Stimulated activated CD4-positive, alpha-beta T cell treated with anti-CD3 and anti-CD28 coated beads, TNF-alpha, amount 100 ng/mL, for 24 hours (primary cell): ENCODE results near the gene CDC6.
"Not testable (repeated sequence)": the region's sequence is repeated elsewhere in the genome, so short reads cannot be mapped to it uniquely, and the experiment has no call there.

Experiments
- DNase-seq, 3 experiments: peaks; one replicate each; pipeline ENCODE4 v3.0.0-alpha.2; 2020; ENCODE audit warnings: low read depth in 3 of 3

CDC6 gene

GRCh38 chr17:40290629-40291280 lies 3.1 kb downstream of the CDC6 start:
- DNase-seq = peak in 1 of 3 experiments; percentile 24

GRCh38 chr17:40291281-40291664 lies 3.6 kb downstream of the CDC6 start:
- DNase-seq = no peak

- DNase-seq = no peak
These were observed 5.7 kb downstream of the CDC6 start for GRCh38 chr17:40293363-40293762.

DNA sequence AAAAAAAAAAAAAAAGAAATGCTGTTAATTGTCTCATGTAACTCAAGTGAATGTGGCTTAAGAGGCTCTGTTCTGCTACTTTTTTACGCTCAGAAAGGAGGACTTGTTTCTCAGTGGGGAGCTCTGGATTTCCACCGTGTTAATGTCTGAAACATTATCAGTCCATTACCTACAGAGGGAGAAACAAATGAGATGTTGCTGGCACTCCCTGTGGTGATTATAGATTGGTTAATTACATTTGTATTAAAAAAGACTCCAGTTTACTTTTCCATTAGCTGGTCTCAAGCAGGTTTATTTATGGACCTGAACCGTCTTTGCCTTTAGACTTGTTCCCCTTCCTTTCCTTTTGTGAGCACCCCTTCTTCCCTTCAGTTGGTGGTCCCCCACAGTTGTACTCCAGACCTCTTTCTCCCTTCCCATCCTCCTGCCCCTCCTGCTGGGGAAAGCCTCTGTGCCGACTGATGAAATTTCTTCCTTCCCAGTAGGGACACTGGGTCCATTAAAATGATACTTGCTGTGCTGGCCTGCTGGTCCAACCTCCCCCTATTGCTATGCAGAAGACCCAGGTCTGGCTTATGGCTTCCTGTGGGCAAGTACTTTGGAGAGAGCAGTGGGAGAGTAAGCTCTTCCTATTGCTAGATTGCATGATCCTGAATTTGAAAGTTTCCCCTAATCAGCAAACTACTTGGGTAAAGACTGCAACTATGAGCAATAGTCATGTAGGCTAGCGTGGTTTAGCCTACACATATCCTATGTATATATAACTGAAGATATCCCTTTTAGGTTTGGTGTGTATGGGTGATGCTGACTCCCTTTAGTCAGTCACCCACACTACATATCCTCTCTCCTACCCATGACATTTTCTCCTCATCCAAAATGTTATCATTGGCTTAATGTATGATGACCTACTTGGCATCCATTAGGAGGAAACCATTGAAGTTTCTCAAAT lies 8.1 kb downstream of the CDC6 start:
- DNase-seq = no peak

DNA sequence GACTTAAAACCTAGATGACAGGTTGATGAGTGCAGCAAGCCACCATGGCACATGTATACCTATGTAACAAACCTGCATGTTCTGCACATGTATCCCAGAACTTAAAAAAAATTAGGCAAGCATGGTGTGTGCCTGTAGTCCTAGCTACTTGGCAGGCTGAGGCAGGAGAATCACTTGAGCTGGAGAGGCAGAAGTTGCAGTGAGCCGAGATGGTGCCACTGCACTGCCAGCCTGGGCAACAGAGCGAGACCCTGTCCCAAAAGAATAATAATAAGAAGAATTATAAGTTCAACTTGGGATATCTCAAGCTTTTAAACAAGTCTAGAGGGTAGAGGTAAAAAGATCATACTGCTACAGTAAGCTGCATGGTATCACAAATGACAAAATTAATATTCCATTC lies 9.8 kb downstream of the CDC6 start:
- no peak for DNase-seq

GRCh38 chr17:40298726-40299125 lies 11.0 kb downstream of the CDC6 start:
- no peak for DNase-seq

DNA sequence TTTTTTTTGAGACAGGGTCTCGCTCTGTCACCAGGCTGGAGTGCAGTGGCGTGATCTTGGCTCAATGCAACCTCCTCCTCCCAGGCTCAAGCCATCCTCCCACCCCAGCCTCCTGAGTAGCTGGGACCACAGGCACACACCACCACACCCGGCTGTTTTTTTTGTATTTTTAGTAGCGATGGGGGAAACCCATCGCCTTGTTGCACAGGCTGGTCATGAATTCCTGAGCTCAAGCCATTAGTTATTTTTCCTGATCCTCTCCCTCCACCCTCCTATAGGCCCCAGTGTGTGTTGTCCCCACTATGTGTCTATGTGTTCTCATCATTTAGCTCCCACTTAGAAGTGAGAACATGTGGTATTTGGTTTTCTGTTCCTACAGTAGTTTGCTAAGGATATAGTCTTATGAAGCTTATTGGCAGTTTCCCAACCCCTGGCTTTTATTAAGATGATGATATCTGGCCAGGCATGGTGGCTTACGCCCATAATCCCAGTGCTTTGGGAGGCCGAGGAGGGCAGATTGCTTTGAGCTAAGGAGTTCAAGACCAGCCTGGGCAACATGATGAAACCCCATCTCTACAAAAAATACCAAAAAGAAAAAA lies 11.6 kb downstream of the CDC6 start:
- not testable (repeated sequence) for DNase-seq

DNA sequence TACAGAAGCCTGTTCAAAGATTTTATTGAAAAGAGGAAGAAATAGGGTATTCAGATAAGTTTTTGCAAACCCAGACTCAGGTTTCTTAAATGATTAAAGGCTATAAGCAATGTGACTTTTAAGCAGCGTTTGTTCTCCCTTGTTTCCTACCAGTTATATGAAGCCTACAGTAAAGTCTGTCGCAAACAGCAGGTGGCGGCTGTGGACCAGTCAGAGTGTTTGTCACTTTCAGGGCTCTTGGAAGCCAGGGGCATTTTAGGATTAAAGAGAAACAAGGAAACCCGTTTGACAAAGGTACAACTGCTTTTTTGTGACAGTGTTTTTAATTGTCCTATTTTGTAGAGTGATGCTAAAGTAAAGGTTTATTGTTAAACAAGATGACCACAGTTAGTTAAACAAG lies 13.6 kb downstream of the CDC6 start:
- no peak for DNase-seq

- no peak for DNase-seq
These were observed 15.5 kb downstream of the CDC6 start for GRCh38 chr17:40303009-40303657.

DNA sequence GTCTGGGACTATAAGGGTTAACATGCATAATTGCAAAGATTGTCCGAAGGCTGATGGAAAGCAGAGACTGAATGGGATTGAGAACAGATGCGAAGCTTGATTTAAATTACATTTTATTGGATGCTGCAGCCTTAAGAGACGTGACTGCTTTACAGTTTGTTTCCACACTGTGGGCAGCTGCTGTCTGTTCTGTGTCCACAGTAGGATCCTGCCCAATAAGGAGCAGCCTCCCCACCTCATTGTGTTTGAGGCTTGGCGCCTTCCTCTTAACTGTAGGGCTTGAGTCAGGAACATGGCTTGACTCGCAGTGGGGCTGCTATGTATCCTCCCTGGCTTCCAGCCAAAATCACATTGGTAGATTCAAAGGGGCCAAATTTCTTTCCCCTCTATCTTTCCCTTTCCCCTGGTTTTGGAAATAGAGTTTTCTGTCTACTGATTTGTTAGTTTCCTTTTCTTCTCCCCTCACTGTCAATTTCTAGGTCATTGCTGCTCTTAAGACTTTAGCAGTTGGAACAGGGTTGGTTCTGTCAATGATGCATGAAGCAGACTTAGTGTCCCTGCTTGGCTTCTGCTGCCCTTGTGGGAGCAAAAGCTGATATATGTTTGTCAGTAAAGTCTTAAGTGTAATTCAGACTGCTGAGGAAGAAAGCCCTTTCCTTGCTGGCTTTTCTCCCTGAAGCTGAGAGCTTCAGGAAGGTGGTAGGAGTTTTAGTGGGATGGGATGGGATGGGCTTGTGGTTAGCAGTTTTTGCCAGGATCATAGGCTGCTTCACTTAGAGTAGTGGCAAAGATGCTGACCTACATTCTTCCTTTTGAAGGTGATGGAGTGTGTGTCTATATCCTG lies 16.3 kb downstream of the CDC6 start:
- no peak for DNase-seq

DNA sequence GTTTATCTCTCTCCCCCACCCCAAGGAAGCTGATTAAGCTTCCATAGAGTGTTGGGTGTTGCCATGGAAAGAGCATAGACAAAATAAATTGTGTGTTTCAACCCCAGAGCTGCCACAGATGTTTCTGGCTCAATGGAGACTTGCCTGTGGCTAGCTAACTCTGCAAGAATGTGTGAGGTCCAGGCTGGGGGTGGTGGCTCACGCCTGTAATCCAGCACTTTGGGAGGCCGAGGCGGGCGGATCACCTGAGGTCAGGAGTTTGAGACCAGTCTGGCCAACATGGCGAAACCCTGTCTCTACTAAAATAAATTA lies 16.8 kb downstream of the CDC6 start:
- not testable (repeated sequence) for DNase-seq

DNA sequence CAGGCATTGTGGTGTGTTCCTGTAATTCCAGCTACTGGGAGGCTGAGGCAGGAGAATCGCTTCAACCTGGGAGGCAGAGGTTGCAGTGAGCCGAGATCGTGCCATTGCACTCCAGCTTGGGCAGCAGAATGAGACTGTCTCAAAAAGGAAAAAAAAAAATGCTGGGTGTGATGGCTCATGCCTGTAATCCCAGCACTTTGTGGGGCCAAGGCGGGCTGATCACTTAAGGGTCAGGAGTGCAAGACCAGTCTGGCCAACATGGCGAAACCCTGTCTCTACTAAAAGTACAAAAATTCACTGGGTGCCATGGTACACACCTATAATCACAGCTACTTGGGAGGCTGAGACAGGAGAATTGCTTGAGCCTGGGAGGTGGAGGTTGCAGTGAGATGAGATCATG lies 17.2 kb downstream of the CDC6 start:
- not testable (repeated sequence) for DNase-seq

DNA sequence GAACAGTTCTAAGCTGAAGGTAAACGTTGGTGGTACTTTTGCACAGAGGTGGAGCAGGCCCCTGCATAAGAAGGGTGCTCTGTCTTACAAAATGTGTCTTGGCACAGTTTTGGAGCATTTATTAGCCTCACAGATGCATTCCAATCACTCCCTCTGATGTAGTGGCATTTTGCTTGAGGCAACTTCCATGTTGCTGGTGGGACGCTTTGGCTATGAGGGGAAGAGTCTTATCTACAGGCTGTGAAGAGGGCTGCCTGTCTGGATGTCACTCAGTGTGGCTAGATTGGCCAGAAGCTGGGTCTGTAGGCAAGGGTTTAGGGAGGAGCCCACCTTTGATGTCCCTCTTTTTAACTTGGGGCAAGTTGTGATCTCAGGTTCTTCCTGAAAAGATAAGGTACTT lies 18.7 kb downstream of the CDC6 start:
- DNase-seq = no peak

DNA sequence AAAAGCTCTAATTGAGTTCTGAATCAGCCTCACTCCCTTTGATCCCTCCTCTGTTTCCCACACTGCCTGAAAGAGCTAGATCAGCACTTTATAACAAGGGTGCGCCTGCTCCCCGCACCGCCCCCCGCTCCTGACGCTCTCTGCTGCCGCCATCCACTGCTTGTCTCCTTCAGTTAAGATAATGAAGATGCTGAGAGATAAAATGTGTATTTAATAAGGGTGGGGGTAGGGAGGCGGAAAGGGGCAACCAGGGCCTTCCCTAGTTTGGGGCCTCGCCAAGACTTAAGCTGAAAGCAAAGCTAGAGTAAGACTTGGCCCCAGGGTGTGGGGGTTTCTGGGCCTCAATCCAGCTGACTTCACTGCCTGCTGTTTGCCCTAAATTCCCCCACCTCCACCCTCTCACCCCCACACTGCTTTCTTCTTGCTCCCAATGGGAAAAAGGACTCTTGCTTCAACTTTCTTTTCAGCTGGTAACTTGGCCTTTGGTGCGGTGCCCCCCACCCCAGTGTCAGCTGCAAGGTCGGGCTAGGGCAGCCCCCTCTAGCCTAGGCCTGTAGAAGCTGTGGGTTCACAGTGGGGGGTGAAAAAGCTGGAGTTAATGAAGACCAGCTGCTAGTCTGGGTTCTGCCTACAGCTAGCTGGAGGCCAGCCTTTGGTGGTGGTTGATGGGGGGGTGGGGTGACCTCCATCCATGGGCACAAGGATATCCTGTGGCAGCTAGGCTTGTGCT lies 19.5 kb downstream of the CDC6 start:
- no peak for DNase-seq

DNA sequence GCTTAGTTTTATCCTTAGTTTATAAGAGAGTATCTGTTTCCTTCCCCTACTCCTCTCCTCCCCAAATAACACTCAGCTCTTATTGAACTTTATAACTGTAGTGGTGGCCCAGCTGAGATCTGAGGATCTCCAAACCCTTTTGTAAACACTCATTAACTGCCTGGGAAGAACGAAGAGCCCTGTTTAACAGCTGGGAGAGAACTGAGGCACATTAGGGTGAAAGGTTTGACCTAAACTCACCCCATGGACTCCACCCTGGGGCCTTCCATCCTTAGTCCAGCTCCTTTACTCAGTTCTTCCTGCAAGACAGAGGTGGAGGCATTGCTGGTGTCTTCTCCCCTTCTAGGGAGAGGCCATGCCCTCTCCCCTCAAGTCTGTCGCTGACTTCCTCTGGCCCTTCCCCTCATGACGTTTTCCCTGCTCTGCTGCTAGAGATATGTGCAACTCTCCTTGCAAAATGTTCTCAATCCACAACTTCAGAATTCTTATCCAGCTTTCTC lies 20.1 kb downstream of the CDC6 start:
- no peak for DNase-seq

- no peak for DNase-seq
These were observed 21.6 kb downstream of the CDC6 start, which contains the start of gene RARA for GRCh38 chr17:40309031-40309948. Gene RARA (plus strand): TSS chr17:40309180. CDS start chr17:40331219, 22,039 bp downstream.

DNA sequence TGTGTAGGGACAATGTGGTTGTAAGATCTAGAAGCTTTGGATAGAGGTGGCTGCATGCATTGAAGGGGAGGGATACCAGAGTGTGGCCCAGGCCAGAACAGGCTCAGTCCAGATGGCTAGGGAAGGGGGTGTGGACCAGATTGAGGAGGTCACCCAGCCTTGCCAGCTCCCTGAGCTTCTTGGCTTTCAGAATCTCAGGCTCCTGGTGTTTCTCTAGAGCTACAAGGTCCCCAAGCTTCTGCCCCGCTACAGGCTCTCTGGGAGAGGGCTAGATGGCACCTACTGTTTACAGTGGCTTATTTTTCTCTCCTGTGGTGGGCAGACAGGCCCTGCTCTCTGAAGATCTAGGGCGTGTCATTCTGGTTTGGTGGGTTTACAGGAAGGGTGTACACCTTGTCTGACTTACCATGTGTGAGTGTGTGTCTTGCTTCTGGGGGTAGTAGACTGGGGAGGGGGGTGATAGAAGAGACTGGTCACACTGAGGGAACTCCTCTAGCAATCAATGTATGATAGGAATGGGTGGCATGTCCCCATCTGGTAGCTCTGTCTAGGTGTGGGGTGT lies 22.4 kb downstream of the CDC6 start:
- DNase-seq = no peak

DNA sequence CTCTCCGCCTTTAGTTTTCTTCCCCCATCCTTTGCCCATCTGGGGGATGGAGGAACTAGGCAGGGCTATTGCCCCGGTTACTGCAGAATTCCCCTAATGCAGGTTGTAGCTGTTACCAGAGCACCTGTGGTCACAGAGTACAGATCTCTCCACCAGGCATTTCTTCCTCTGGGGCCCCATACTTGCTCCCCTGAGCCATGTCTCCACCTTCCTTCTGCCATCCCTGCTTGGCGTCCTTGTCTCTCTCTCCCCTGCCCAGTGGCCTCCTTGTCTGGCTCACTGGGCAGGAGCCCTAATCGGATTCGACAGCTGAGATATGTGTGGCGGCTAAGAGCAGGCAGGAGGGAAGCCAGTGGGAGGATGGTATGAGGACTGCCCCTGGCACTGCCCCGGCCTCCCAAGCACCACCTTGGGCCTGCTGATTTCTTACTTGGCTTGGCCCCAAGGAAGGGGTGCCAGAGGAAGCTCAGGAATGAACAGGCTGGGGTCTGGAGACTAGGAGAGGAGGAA lies 23.3 kb downstream of the CDC6 start:
- no peak for DNase-seq

DNA sequence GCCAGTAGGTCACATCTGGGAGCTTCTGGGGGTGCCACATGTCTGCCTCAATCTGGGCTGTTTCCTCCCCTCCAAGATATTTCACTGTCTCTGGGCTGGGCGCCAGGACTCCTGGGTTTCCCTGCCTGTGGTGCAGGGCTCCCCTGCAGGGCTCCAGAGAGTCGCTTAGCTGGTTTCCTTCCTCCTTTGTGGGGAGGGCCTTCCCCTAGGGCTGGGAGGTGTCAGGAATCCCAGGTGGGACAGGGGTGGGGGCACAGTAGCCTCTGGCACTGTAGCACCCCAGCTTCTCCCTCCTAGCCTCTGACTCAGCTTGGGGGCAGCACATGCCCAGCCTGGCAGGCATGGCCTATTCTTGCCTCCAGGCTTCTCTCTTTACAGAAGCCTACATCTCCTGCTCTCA lies 23.9 kb downstream of the CDC6 start:
- DNase-seq = no peak
